ENCODE results near the gene PRKCH.
"Not testable (repeated sequence)": the region's sequence is repeated elsewhere in the genome, so short reads cannot be mapped to it uniquely, and the experiment has no call there.

PRKCH gene

DNA sequence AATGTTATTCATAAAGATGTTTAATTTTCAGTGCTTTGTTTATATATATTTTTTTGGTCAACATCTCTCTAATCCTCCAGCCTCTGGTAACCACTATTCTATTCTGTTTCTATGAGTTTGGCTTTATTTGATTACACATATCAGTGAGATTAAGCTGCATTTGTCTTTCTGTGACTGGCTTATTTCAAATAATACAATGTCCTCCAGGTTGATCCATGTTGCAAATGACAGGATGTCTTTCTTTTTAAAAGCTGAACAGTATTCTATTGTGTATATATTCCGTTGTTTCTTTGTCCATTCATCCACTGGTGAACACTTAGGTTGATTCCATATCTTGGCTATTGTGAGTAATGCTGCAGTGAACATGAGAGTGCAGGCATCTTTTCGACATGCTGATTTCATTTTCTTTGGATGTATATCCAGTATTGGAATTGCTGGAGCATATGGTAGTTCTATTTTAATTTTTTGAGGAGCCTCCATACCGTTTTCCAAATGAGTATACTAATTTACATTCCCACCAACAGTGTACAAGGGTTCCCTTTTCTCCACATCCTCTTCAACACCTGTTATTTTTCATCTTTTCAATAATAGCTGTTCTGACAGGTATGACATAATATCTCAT, 142.4 kb downstream of the PRKCH start:
- Histone ChIP-seq H3F3A (ENCODE audit: insufficient read depth) (no peaks in the 10 kb centered on the region), H3K27me3 (ENCODE audit: low read length) (no peaks in the 10 kb centered on the region), H3K4me2 (ENCODE audit: low read depth, low read length, poor library complexity, severe bottlenecking) (no peak overlapping the region), H3K9ac (ENCODE audit: low read length) (no peak overlapping the region), H4K20me1 (ENCODE audit: low read depth, low read length) (no peaks in the 10 kb centered on the region), H3K9me2 (replicated peaks; ENCODE audit: insufficient read depth, low read length) (no peaks in the 10 kb centered on the region), H2AFZ (ENCODE audit: low read depth, low read length, severe bottlenecking) (no peak overlapping the region), H3K9me3 (ENCODE audit: insufficient read depth, low read length) (no peaks in the 10 kb centered on the region), H3K27ac (ENCODE audit: low read depth, low read length) (no peak overlapping the region), H3K4me3 (ENCODE audit: insufficient read depth, low read length, poor library complexity, severe bottlenecking) (no peak overlapping the region), H3K36me3 (ENCODE audit: low read length) (no peaks in the 10 kb centered on the region), H3K79me2 (ENCODE audit: insufficient read depth, low read length) (no peaks in the 10 kb centered on the region)
- TF ChIP-seq, protein P1, sequence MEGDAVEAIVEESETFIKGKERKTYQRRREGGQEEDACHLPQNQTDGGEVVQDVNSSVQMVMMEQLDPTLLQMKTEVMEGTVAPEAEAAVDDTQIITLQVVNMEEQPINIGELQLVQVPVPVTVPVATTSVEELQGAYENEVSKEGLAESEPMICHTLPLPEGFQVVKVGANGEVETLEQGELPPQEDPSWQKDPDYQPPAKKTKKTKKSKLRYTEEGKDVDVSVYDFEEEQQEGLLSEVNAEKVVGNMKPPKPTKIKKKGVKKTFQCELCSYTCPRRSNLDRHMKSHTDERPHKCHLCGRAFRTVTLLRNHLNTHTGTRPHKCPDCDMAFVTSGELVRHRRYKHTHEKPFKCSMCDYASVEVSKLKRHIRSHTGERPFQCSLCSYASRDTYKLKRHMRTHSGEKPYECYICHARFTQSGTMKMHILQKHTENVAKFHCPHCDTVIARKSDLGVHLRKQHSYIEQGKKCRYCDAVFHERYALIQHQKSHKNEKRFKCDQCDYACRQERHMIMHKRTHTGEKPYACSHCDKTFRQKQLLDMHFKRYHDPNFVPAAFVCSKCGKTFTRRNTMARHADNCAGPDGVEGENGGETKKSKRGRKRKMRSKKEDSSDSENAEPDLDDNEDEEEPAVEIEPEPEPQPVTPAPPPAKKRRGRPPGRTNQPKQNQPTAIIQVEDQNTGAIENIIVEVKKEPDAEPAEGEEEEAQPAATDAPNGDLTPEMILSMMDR (IDR thresholded peaks at IDR 0.05; ENCODE audit: insufficient read depth, low read length, poor library complexity, severe bottlenecking): no peak
- TF ChIP-seq EZH2phosphoT487 (conservative IDR thresholded peaks at IDR 0.05; ENCODE audit: low read length): no peak

DNA sequence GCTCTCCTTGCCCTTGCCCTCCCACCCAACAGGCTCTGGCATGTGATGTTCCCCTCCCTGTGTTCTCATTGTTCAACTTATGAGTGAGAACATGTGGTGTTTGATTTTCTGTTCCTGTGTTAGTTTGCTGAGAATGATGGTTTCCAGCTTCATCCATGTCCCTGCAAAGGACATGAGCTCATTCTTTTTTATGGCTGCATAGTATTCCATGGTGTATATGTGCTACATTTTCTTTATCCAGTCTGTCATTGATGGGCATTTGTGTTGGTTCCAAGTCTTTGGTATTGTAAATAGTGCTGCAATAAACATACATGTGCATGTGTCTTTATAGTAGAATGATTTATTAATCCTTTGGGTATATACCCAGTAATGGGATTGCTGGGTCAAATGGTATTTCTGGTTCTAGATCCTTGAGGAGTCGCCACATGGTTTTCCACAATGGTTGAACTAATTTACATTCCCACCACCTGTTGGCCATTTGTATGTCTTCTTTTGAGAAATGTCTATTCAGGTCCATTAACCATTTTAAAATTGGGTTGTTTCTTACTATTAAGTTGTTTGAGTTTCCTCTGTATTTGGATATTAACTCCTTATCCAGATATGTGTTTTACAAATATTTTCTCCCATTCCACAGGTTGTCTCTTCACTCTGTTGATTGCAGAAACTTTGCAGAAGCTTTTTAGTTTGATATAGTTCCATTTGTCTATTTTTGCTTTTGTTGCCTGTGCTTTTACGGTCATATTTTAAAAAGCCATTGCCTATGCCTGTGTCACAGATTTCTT, 143.4 kb downstream of the PRKCH start:
- H2AFZ ChIP-seq (ENCODE audit: low read depth, low read length, severe bottlenecking); H3K36me3 ChIP-seq (ENCODE audit: low read length); H3K9me2 ChIP-seq (replicated peaks; ENCODE audit: insufficient read depth, low read length); H3K27me3 ChIP-seq (ENCODE audit: low read length); H3K4me2 ChIP-seq (ENCODE audit: low read depth, low read length, poor library complexity, severe bottlenecking); H4K20me1 ChIP-seq (ENCODE audit: low read depth, low read length); H3K4me3 ChIP-seq (ENCODE audit: insufficient read depth, low read length, poor library complexity, severe bottlenecking); H3K79me2 ChIP-seq (ENCODE audit: insufficient read depth, low read length); H3K27ac ChIP-seq (ENCODE audit: low read depth, low read length); H3K9ac ChIP-seq (ENCODE audit: low read length); H3K9me3 ChIP-seq (ENCODE audit: insufficient read depth, low read length); H3F3A ChIP-seq (ENCODE audit: insufficient read depth): not testable (repeated sequence)

DNA sequence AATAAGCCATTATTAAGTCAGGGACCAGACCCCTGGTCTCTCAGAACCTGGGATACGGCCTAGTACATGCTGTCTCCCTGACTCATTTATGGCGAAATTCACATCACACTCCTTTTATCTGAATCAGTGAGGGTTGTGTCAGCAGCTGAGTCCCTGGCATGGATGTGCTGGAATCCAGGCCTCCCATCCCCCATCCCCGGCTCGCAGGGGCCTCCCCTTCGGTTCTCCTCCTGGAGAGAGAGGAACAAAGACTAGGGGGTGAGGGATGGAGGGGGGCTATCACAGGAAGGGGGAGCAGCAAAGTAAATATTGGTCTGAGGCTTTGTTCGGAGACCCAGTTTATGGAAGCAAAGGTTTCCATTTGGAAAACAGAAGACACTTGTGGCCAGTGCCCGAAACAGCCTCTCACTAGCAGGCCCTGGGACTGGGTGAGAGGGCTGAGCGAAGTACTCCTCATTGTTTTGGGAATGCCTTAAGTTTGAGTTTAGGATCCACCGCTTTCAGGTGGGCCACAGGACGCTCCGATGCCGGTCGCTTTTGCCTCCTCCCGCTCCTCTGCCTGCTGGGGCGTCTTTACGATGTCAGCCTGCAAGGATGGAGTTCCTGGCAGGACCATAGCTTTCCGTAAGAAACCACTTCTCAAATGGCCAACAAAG, 145.0 kb downstream of the PRKCH start:
- Histone ChIP-seq H3K27ac (ENCODE audit: low read depth, low read length) (no peak overlapping the region), H3K9me2 (replicated peaks; ENCODE audit: insufficient read depth, low read length) (no peaks in the 10 kb centered on the region), H3F3A (ENCODE audit: insufficient read depth) (no peaks in the 10 kb centered on the region), H3K36me3 (ENCODE audit: low read length) (no peaks in the 10 kb centered on the region), H3K9me3 (ENCODE audit: insufficient read depth, low read length) (no peaks in the 10 kb centered on the region), H3K4me3 (ENCODE audit: insufficient read depth, low read length, poor library complexity, severe bottlenecking) (no peak overlapping the region), H3K79me2 (ENCODE audit: insufficient read depth, low read length) (no peaks in the 10 kb centered on the region), H2AFZ (ENCODE audit: low read depth, low read length, severe bottlenecking) (no peak overlapping the region), H3K9ac (ENCODE audit: low read length) (no peak overlapping the region), H3K4me2 (ENCODE audit: low read depth, low read length, poor library complexity, severe bottlenecking) (no peak overlapping the region), H3K27me3 (ENCODE audit: low read length) (no peaks in the 10 kb centered on the region), H4K20me1 (ENCODE audit: low read depth, low read length) (no peaks in the 10 kb centered on the region)
- TF ChIP-seq EZH2phosphoT487 (conservative IDR thresholded peaks at IDR 0.05; ENCODE audit: low read length): no peak
- TF ChIP-seq, protein P1 (IDR thresholded peaks at IDR 0.05; ENCODE audit: insufficient read depth, low read length, poor library complexity, severe bottlenecking): no peak

DNA sequence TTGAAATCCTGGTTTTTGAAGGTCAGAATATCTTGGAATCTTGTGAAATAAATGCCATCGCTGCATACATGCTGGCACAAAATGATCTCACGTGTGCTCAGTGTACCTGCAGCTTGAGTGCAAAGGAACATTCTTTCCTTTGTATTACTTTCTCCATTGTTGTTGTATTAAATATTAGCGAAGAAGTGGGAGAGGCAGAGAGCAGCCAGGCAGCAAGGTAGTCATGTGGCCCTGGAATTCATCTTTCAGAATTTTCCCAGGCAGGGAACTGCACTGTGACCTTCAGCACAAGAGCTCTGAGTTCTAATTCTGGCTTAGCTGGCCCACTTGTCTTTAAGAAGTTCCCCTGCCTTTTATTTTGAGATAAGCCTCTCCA, 145.5 kb downstream of the PRKCH start:
- H3K9me2 ChIP-seq (replicated peaks; ENCODE audit: insufficient read depth, low read length): no peaks in the 10 kb centered on the region
- no peak overlapping the region for H3K9ac ChIP-seq (ENCODE audit: low read length)
- no peaks in the 10 kb centered on the region for H3F3A ChIP-seq (ENCODE audit: insufficient read depth)
- no peak overlapping the region for H3K4me2 ChIP-seq (ENCODE audit: low read depth, low read length, poor library complexity, severe bottlenecking)
- no peak overlapping the region for H3K4me3 ChIP-seq (ENCODE audit: insufficient read depth, low read length, poor library complexity, severe bottlenecking)
- no peaks in the 10 kb centered on the region for H3K36me3 ChIP-seq (ENCODE audit: low read length)
- H3K9me3 ChIP-seq (ENCODE audit: insufficient read depth, low read length): no peaks in the 10 kb centered on the region
- no peaks in the 10 kb centered on the region for H4K20me1 ChIP-seq (ENCODE audit: low read depth, low read length)
- no peak overlapping the region for H2AFZ ChIP-seq (ENCODE audit: low read depth, low read length, severe bottlenecking)
- H3K27ac ChIP-seq (ENCODE audit: low read depth, low read length): no peak overlapping the region
- no peak for TF ChIP-seq EZH2phosphoT487 (conservative IDR thresholded peaks at IDR 0.05; ENCODE audit: low read length)
- TF ChIP-seq, protein P1 (IDR thresholded peaks at IDR 0.05; ENCODE audit: insufficient read depth, low read length, poor library complexity, severe bottlenecking): no peak
- H3K27me3 ChIP-seq (ENCODE audit: low read length): no peaks in the 10 kb centered on the region
- H3K79me2 ChIP-seq (ENCODE audit: insufficient read depth, low read length): no peaks in the 10 kb centered on the region

Measured in SU-DHL-6 (cell line).